Upper lobe of right lung (tissue), 1 donor: ENCODE results near the gene TMEM209. TPM values are rescaled to one million over a fixed set of nuclear protein-coding genes. Genes with fewer than 3 reads are reported as not detected.
"Not testable (repeated sequence)": the region's sequence is repeated elsewhere in the genome, so short reads cannot be mapped to it uniquely, and the experiment has no call there.

Experiments
- ATAC-seq: fragments of 200-7000 bp; cut with Tn5 transposase; one replicate; pipeline ENCODE4 v1.9.1; 2020; ENCODE audit warnings: mild to moderate bottlenecking, moderate library complexity
- DNase-seq: peaks from one replicate; pipeline ENCODE4 v3.0.0-alpha.2; 2020
- H3K27ac ChIP-seq: fragments of 200-600 bp; one replicate; pipeline ENCODE4 v1.8.0; 2022
- H3K27me3 ChIP-seq: fragments of 200-600 bp; one replicate; pipeline ENCODE4 v1.8.0; 2022; ENCODE audit warnings: mild to moderate bottlenecking
- H3K36me3 ChIP-seq: fragments of 200-600 bp; one replicate; pipeline ENCODE4 v1.8.0; 2022
- H3K4me1 ChIP-seq: fragments of 200-600 bp; one replicate; pipeline ENCODE4 v1.8.0; 2022
- H3K4me3 ChIP-seq: fragments of 200-600 bp; one replicate; pipeline ENCODE4 v1.8.0; 2022; ENCODE audit warnings: mild to moderate bottlenecking
- H3K9me3 ChIP-seq: fragments of 200-600 bp; one replicate; pipeline ENCODE4 v1.8.0; 2022
- intact Hi-C: fragments of 100-400 bp; cut with DNase I; formaldehyde crosslinking; loops from one replicate; pipeline ENCODE4 v1.11.0; 2022
- total RNA-seq: library from RNA; stranded (reverse); fragmentation: NEBNext Ultra II Directional; extraction: Animal tissue kit (Norgen Biotek cat#: 25700); gene quantifications from one replicate; pipeline ENCODE4 v1.2.1, GENCODE V29; 2021
- TF ChIP-seq, protein P1 (sequence below): fragments of 200-600 bp; IDR thresholded peaks from one replicate; pipeline ENCODE4 v1.8.0; 2022; ENCODE audit warnings: antibody characterized with exemption
- donor health status: DM: no; HTN: yes; CAD: no; lungs with severe emphysema.

The TMEM209 gene
- total RNA-seq, 1 donor from 2014 or later = 18.3 TPM

GRCh38 chr7:130240240-130240639, 35.0 kb upstream of the TMEM209 start:
- Histone ChIP-seq H3K27ac (no peak overlapping the region), H3K4me1 (no peaks in the 10 kb centered on the region), H3K36me3 (no peaks in the 10 kb centered on the region), H3K27me3 (no peaks in the 10 kb centered on the region), H3K9me3 (no peaks in the 10 kb centered on the region), H3K4me3 (no peak overlapping the region)
- ATAC-seq (no peak), DNase-seq (no peak)
- intact Hi-C loops = no loop called here
- TF ChIP-seq, protein P1, sequence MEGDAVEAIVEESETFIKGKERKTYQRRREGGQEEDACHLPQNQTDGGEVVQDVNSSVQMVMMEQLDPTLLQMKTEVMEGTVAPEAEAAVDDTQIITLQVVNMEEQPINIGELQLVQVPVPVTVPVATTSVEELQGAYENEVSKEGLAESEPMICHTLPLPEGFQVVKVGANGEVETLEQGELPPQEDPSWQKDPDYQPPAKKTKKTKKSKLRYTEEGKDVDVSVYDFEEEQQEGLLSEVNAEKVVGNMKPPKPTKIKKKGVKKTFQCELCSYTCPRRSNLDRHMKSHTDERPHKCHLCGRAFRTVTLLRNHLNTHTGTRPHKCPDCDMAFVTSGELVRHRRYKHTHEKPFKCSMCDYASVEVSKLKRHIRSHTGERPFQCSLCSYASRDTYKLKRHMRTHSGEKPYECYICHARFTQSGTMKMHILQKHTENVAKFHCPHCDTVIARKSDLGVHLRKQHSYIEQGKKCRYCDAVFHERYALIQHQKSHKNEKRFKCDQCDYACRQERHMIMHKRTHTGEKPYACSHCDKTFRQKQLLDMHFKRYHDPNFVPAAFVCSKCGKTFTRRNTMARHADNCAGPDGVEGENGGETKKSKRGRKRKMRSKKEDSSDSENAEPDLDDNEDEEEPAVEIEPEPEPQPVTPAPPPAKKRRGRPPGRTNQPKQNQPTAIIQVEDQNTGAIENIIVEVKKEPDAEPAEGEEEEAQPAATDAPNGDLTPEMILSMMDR = no peak

DNA sequence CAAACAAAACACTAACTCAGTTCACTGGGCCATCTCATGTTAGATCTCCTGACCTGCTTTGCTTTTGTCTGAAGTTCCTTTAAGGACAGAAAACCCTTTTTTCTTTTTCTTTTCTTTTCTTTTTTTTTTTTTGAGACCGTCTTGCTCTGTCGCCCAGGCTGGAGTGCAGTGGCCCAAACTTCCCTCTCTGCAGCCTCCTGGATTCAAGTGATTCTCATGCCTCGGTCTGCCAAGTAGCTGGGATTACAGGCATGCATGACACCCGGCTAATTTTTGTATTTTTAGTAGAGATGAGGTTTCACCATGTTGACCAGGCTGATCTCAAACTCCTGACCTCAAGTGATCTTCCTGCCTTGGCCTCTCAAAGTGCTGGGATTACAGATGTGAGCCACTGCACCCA, 31.2 kb upstream of the TMEM209 start:
- H3K27me3 ChIP-seq, H3K9me3 ChIP-seq, H3K4me1 ChIP-seq, DNase-seq, H3K27ac ChIP-seq, intact Hi-C loops, H3K36me3 ChIP-seq, ATAC-seq, H3K4me3 ChIP-seq: not testable (repeated sequence)

DNA sequence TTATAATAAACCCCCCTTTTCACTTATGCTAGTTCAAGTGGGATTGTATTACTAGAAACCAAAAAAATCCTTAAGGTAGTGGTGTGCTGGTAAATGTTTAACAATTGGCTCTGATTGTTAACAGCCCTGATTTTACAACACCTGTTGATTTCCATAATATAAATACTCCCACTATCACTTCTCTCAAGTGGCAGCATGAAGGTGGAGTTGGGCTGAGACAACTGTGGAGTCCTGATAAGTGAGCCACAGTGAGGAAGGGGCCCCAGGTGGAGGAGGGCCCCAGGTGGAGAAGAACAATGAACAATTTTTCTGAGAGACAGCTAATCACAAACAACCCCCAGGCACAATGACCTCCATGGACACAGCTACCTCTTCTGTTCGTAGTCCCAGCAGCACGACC, 28.9 kb upstream of the TMEM209 start:
- intact Hi-C loops = no loop called here
- H3K27me3 ChIP-seq = no peaks in the 10 kb centered on the region
- no peaks in the 10 kb centered on the region for H3K4me1 ChIP-seq
- no peak for ATAC-seq
- DNase-seq = no peak
- H3K36me3 ChIP-seq = no peaks in the 10 kb centered on the region
- H3K4me3 ChIP-seq = no peak overlapping the region
- no peaks in the 10 kb centered on the region for H3K9me3 ChIP-seq
- TF ChIP-seq, protein P1 = no peak
- no peak overlapping the region for H3K27ac ChIP-seq

DNA sequence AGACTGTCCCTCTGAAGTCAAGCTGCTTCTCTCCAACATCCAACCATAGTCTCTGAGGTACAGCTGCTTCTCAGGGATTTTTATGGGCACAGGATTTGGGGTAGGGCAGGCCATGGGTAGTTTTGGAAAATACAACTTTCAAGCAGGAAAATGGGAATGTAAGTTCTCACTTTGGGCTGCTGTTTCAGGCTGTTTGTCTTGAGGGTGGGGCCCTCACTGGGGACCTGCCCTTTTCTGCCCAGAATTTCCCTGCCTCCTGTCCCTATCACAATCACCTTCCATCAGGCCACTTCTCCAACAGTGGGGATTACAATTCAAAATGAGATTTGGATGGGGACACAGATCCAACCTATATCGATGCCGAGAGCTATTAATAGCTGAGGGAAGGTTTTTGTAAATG, 27.0 kb upstream of the TMEM209 start:
- Histone ChIP-seq H3K27ac (no peak overlapping the region), H3K4me3 (no peak overlapping the region), H3K4me1 (no peaks in the 10 kb centered on the region), H3K36me3 (no peaks in the 10 kb centered on the region), H3K9me3 (no peaks in the 10 kb centered on the region), H3K27me3 (no peaks in the 10 kb centered on the region)
- DNase-seq (no peak), ATAC-seq (no peak)
- TF ChIP-seq, protein P1 = no peak
- intact Hi-C loops = no loop called here

- Histone ChIP-seq H3K36me3 (no peaks in the 10 kb centered on the region), H3K27ac (no peak overlapping the region), H3K9me3 (no peaks in the 10 kb centered on the region), H3K4me1 (no peaks in the 10 kb centered on the region), H3K4me3 (no peak overlapping the region), H3K27me3 (no peaks in the 10 kb centered on the region)
- TF ChIP-seq, protein P1 = no peak
- ATAC-seq (no peak), DNase-seq (no peak)
- intact Hi-C loops = no loop called here
Observed at GRCh38 chr7:130231792-130232191, 26.6 kb upstream of the TMEM209 start.

DNA sequence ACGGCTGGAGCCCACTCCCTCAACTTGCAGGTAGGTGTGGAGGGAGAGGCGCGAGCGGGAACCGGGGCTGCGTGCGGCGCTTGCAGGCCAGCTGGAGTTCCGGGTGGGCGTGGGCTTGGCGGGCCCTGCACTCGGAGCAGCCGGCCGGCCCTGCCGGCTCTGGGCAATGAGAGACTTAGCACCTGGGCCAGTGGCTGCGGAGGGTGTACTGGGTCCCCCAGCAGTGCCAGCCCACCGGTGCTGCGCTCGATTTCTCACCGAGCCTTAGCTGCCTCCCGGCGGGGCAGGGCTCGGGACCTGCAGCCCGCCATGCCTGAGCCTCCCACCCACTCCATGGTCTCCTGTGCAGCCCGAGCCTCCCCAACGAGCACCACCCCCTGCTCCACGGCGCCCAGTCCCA, 24.8 kb upstream of the TMEM209 start:
- H3K27me3 ChIP-seq, H3K27ac ChIP-seq, DNase-seq, H3K36me3 ChIP-seq, H3K4me1 ChIP-seq, H3K9me3 ChIP-seq, H3K4me3 ChIP-seq, intact Hi-C loops, ATAC-seq: not testable (repeated sequence)

DNA sequence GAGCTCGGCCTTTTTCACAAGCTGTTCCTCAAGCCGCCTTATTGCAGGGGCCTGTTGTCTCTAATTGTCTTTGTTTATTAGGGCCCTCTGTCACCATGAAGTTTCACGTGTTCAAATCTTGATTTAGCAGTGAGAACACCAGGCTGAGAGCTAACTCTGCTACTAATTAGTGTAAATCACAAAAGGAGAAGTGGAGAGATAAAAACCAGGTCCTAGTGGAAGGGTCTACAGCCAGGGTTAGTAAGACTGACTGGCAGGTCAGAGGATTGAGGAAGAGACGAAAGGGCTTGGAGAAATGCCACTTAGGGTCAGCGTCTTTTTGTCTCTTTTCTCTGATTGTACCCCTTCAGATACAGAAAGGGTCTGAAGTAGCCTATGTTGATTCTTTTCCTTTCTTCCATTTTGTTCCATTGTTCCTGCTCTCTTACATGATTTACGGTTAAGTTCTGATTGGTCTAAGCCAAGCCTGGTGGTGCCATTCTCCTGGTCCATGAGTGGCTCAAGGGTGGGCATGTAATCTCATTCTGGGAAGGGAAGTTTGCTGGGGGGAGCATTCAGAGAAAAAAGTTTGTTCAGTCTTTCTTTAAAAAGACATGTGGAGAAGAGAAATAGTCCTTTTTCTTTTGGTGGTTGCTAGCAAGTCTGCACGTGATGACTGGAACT, 23.8 kb upstream of the TMEM209 start:
- ATAC-seq (no peak), DNase-seq (no peak)
- H3K4me1 ChIP-seq = no peaks in the 10 kb centered on the region
- H3K4me3 ChIP-seq = no peak overlapping the region
- H3K9me3 ChIP-seq = no peaks in the 10 kb centered on the region
- TF ChIP-seq, protein P1 = no peak
- no peaks in the 10 kb centered on the region for H3K27me3 ChIP-seq
- no peak overlapping the region for H3K27ac ChIP-seq
- H3K36me3 ChIP-seq = no peaks in the 10 kb centered on the region
- intact Hi-C loops = no loop called here
